CD4-positive, CD25-positive, alpha-beta regulatory T cell (primary cell): Measurements from ENCODE around the gene HPCAL1. TPM values are rescaled to one million over a fixed set of nuclear protein-coding genes. Genes with fewer than 3 reads are reported as not detected.
A peak's percentile ranks its signal among the peaks of the same experiment; 100 is the strongest.

Experiments
- ATAC-seq, 2 donors: fragments of 150-1000 bp; cut with Tn5 transposase; one replicate each; pipeline ENCODE4 v1.10.0; 2021; ENCODE audit warnings: low read depth in 2 of 2, moderate number of reproducible peaks in 2 of 2, moderate library complexity in 1 of 2
- DNase-seq, 3 donors: peaks; one replicate each; pipeline versions ENCODE4 v3.0.0 to v3.0.0-alpha.2; 2012 to 2022; ENCODE audit warnings: mixed read lengths in 1 of 3
- H3K27ac ChIP-seq: one replicate; pipeline ENCODE4 v1.7.0; 2013; ENCODE audit warnings: mild to moderate bottlenecking, low read length; ENCODE audit not compliant: insufficient read depth, poor library complexity, severe bottlenecking
- H3K27me3 ChIP-seq: one replicate; pipeline ENCODE4 v1.7.0; 2013; ENCODE audit warnings: low read length; ENCODE audit not compliant: control insufficient read depth, insufficient read depth
- H3K36me3 ChIP-seq: one replicate; pipeline ENCODE4 v1.7.0; 2013; ENCODE audit warnings: mild to moderate bottlenecking, low read length, moderate library complexity; ENCODE audit not compliant: control insufficient read depth, insufficient read depth
- H3K4me1 ChIP-seq: 2 replicates; pipeline ENCODE4 v1.7.0; 2013; ENCODE audit warnings: mild to moderate bottlenecking, low read length; ENCODE audit not compliant: insufficient read depth, control insufficient read depth, poor library complexity, severe bottlenecking
- H3K4me3 ChIP-seq: one replicate; pipeline ENCODE4 v1.7.0; 2013; ENCODE audit warnings: low read depth, mild to moderate bottlenecking, low read length, moderate library complexity
- H3K9me3 ChIP-seq, 2 experiments: 1 replicate in 1 of 2; 2 replicates in 1 of 2; pipeline ENCODE4 v1.7.0; 2013; ENCODE audit warnings: low read length in 2 of 2, mild to moderate bottlenecking in 1 of 2, moderate library complexity in 1 of 2; ENCODE audit not compliant: control insufficient read depth in 2 of 2
- H3K27ac Mint-ChIP-seq, 3 donors: one replicate each; pipeline ENCODE4 v1.8.0; 2020 to 2022; ENCODE audit warnings: mild to moderate bottlenecking in 3 of 3, mixed read lengths in 3 of 3, moderate library complexity in 2 of 3
- H3K27me3 Mint-ChIP-seq: one replicate; pipeline ENCODE4 v1.8.0; 2022; ENCODE audit warnings: mild to moderate bottlenecking, mixed read lengths
- H3K36me3 Mint-ChIP-seq: one replicate; pipeline ENCODE4 v1.8.0; 2020; ENCODE audit warnings: mixed read lengths
- H3K4me1 Mint-ChIP-seq, 4 donors: one replicate each; pipeline ENCODE4 v1.8.0; 2020 to 2022; ENCODE audit warnings: mixed read lengths in 4 of 4, mild to moderate bottlenecking in 1 of 4
- H3K4me3 Mint-ChIP-seq, 4 donors: one replicate each; pipeline ENCODE4 v1.8.0; 2020 to 2022; ENCODE audit warnings: mild to moderate bottlenecking in 4 of 4, mixed read lengths in 4 of 4, moderate library complexity in 3 of 4
- H3K9me3 Mint-ChIP-seq, 7 donors: one replicate each; pipeline ENCODE4 v1.8.0; 2020 to 2022; ENCODE audit warnings: mixed read lengths in 7 of 7, mild to moderate bottlenecking in 3 of 7, moderate library complexity in 2 of 7
- polyA plus RNA-seq, 4 donors: library from polyadenylated mRNA; unstranded; fragments of 300-500 nt; fragmentation: Illumina TruSeq; gene quantifications; one replicate each; pipeline ENCODE4 v1.2.3, GENCODE V29; 2021
- total RNA-seq: library from RNA; stranded (reverse); gene quantifications from one replicate; pipeline ENCODE4 v1.2.3, GENCODE V29; 2022

Gene HPCAL1
- total and polyA plus RNA-seq, 5 donors from 2014 or later = 33.8 to 95.6 (median 84.8) TPM

DNA sequence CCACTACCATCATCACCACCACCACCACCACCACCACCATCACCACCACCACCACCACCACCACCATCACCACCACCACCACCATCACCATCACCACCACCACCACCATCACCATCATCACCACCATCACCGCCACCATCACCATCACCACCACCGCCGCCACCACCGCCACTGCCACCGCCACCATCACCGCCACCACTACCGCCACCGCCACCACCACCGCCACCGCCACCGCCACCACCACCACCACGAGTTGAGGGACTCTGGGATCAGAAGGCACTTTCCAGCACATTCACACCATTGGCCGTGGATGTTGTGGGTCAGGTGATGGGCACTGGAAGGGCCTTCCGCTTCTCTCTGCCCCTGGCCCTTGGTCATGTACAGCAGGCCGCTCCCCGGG, 96.7 kb downstream of the HPCAL1 start:
- H3K4me3 ChIP-seq = no peak overlapping the region
- DNase-seq (no peak), ATAC-seq (no peak)
- no peaks in the 10 kb centered on the region for H3K27me3 ChIP-seq
- peaks cover 18% of the 10 kb centered on the region for H3K4me1 ChIP-seq
- H3K4me3 Mint-ChIP-seq = no peak overlapping the region
- peaks cover 0 to 2% (median 0%) of the 10 kb centered on the region in 7 donors for H3K9me3 Mint-ChIP-seq
- H3K36me3 Mint-ChIP-seq = peaks cover 19% of the 10 kb centered on the region
- H3K27ac Mint-ChIP-seq = peak overlapping the region in 1 of 3 donors; percentile 60
- H3K36me3 ChIP-seq = peaks cover 7% of the 10 kb centered on the region
- no peaks in the 10 kb centered on the region for H3K9me3 ChIP-seq
- no peaks in the 10 kb centered on the region for H3K27me3 Mint-ChIP-seq
- H3K4me1 Mint-ChIP-seq = peaks cover 0 to 48% (median 17%) of the 10 kb centered on the region in 4 donors
- no peak overlapping the region for H3K27ac ChIP-seq

DNA sequence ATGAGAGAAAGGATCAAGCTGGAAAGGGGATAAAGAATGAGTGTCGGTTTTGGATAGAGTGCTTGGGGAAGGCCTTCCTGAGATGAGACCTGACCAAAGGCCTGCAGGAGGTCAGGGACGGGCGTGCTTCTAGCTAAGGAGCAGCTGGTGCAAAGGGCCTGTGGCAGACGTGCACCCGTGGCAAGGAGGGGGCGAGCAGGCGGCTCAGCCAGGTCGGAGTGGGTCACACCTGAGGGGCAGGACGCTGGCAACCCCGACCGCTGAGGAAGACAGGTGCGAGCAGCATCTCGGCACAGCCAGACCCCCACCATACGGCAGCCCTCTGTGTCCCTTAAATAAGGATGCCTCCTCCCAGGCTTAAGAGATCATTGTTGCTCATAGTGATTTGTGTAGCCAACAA, 97.3 kb downstream of the HPCAL1 start:
- H3K36me3 ChIP-seq = peaks cover 9% of the 10 kb centered on the region
- peaks cover 0 to 47% (median 17%) of the 10 kb centered on the region in 4 donors for H3K4me1 Mint-ChIP-seq

DNA sequence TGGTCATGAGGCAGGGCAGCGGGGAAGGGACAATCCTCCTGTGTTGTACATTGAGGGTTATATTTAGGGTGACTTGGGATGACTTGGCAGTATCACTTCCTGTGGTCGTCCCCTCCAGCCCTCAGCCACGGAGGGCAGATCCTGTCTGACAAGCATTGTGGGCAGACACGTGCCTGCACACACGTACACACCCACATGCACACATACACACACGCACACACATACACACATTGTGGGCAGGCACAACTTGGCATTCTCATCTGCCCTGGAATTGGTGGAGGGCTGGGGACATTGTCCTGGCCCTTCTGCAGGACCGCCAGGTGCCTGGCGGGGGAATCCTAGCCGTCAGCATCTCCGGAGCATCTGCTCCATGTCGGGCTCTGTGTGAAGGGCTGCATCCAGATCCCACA, 97.9 kb downstream of the HPCAL1 start:
- Histone ChIP-seq H3K36me3 (peaks cover 9% of the 10 kb centered on the region), H3K9me3 (no peaks in the 10 kb centered on the region), H3K4me1 (peaks cover 17% of the 10 kb centered on the region), H3K4me3 (no peak overlapping the region), H3K27me3 (no peaks in the 10 kb centered on the region), H3K27ac (peak overlapping the region; percentile 37)
- Mint-ChIP-seq H3K4me3 (no peak overlapping the region), H3K27me3 (no peaks in the 10 kb centered on the region), H3K27ac (peak overlapping the region; percentile 89 to 91 (median 91)), H3K36me3 (peaks cover 18% of the 10 kb centered on the region), H3K9me3 (peaks cover 0 to 2% (median 0%) of the 10 kb centered on the region in 7 donors), H3K4me1 (peaks cover 0 to 42% (median 15%) of the 10 kb centered on the region in 4 donors)
- DNase-seq (peak in 1 of 3 donors; percentile 61), ATAC-seq (peak in 1 of 2 donors; percentile 14)

More for the DNA sequence above, 97.3 kb downstream of the HPCAL1 start:
- DNase-seq (no peak), ATAC-seq (no peak)
- H3K4me1 ChIP-seq = peaks cover 17% of the 10 kb centered on the region
- peak overlapping the region in 2 of 3 donors; percentile 89 to 91 for H3K27ac Mint-ChIP-seq
- H3K4me3 Mint-ChIP-seq = no peak overlapping the region
- no peaks in the 10 kb centered on the region for H3K27me3 ChIP-seq
- no peaks in the 10 kb centered on the region for H3K27me3 Mint-ChIP-seq
- H3K9me3 Mint-ChIP-seq = peaks cover 0 to 2% (median 0%) of the 10 kb centered on the region in 7 donors
- H3K4me3 ChIP-seq = no peak overlapping the region
- H3K36me3 Mint-ChIP-seq = peaks cover 19% of the 10 kb centered on the region
- peak overlapping the region; percentile 37 for H3K27ac ChIP-seq
- no peaks in the 10 kb centered on the region for H3K9me3 ChIP-seq

DNA sequence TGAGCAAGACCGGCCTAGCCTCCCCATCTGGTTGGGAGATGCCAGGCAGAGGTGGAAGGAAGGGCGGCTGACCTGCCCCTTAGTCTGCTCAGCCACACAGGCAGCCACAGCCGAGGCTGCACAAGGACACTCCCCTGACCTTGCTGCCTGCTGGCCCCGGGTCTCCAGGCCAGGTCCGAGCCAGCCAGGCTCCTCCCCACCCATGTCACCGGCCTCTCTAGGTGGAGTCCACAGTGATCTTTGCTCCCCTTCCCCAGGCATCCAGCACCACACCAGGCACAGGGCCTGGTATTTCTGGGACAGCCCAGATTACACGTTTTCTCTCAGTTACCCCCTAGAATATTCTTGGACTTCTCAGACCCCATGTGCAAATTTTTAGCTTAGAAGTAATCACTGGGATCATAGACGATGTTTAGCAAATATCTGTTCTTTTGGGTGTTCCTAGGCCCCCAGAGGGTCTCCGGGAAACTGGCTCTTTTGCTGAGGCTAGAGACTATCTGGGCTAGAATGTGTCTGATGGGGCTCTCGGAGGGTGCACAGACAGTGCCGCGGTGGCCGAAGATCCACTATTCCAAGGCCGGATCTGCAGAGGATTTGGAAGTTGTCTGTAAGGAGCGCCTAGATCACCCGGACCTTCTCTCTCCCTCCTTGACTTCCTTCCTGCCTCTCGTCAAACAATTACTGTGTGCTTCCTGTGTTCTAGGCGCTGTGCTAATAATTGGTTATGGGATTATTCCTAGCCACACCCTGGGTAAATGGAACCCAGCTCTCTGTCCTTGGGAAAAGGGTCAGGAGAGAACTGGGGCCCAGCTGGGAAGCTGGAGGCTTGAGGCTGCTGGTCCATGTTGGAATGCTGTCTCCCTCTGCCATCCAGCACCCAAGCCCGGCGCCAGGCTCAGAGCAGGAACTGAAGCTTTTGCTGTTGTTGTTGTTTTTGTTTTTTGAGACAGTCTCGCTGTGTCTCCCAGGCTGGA, 98.6 kb downstream of the HPCAL1 start:
- H3K27me3 ChIP-seq = no peaks in the 10 kb centered on the region
- peak overlapping the region in 1 of 4 donors; percentile 29 for H3K4me3 Mint-ChIP-seq
- peaks cover 9% of the 10 kb centered on the region for H3K36me3 ChIP-seq
- H3K4me1 ChIP-seq = peaks cover 17% of the 10 kb centered on the region
- H3K9me3 ChIP-seq = no peaks in the 10 kb centered on the region
- H3K27ac ChIP-seq = peak overlapping the region; percentile 33
- ATAC-seq (no peak), DNase-seq (no peak)
- H3K27me3 Mint-ChIP-seq = no peaks in the 10 kb centered on the region
- peaks cover 0 to 36% (median 13%) of the 10 kb centered on the region in 4 donors for H3K4me1 Mint-ChIP-seq
- H3K4me3 ChIP-seq = no peak overlapping the region
- H3K27ac Mint-ChIP-seq = peak overlapping the region; percentile 89 to 91 (median 91)
- peaks cover 14% of the 10 kb centered on the region for H3K36me3 Mint-ChIP-seq
- no peaks in the 10 kb centered on the region for H3K9me3 Mint-ChIP-seq

DNA sequence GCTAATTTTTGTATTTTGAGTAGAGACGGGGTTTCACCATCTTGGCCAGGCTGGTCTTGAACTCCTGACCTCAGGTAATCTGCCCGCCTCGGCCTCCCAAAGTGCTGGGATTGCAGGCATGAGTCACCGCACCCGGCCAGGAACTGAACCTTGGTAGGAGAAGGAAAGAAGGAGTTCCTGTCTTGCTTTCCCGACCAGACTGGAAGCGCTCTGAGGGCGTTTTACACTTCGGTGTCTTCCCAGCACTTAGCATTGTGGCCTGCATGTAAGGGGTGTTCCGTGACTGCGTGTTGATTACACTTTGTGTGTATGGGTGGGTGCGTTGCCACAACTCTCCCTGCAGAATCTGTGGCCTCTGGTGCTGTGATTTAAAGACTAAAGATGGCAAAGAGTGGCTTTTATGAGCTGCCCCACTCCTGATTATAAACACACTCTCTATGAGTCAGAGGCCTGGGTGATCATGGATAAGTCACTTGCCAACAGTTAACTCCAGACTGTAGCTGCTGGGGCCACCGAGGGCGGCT, 99.4 kb downstream of the HPCAL1 start:
- Mint-ChIP-seq H3K27me3 (no peaks in the 10 kb centered on the region), H3K4me3 (no peak overlapping the region), H3K4me1 (peaks cover under 1 to 43% (median 15%) of the 10 kb centered on the region in 4 donors), H3K27ac (peak overlapping the region in 2 of 3 donors; percentile 59 to 89), H3K9me3 (no peaks in the 10 kb centered on the region), H3K36me3 (peaks cover 18% of the 10 kb centered on the region)
- Histone ChIP-seq H3K4me1 (peaks cover 23% of the 10 kb centered on the region), H3K36me3 (peaks cover 9% of the 10 kb centered on the region), H3K27ac (no peak overlapping the region), H3K4me3 (no peak overlapping the region), H3K9me3 (no peaks in the 10 kb centered on the region), H3K27me3 (no peaks in the 10 kb centered on the region)
- ATAC-seq = no peak
- no peak for DNase-seq

DNA sequence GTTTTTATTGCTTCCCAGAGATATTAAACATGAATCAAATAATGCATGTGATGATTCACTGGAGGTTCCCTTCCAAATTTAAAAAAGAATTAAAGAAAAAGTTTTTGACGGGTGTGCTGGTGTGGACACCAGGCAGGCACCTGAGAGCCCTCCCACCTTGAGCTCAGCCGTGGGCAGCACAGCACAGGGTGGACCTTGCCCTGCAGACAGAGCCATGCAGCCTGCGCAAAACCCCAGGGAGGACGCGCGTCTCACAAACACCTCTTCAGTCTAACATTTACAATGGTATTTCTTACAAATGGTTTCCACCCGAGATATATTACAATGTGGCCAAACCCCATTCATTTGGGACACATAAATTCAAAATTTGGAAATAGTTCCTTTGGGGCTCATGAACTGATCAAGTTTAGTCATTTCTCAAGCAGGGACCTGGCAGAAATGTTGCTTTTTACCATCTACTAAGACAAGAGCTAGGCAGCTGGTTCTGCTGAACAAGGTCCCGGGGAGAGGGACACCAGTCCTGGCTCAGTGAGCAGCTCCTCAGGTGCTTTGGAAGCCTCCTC, 100.0 kb downstream of the HPCAL1 start:
- H3K4me1 Mint-ChIP-seq = peaks cover 5 to 49% (median 21%) of the 10 kb centered on the region in 4 donors
- no peak overlapping the region for H3K4me3 ChIP-seq
- H3K27me3 ChIP-seq = no peaks in the 10 kb centered on the region
- H3K27ac ChIP-seq = no peak overlapping the region
- no peaks in the 10 kb centered on the region for H3K9me3 ChIP-seq
- no peak overlapping the region for H3K4me3 Mint-ChIP-seq
- ATAC-seq (no peak), DNase-seq (no peak)
- H3K36me3 ChIP-seq = peaks cover 9% of the 10 kb centered on the region
- peaks cover 17% of the 10 kb centered on the region for H3K36me3 Mint-ChIP-seq
- no peaks in the 10 kb centered on the region for H3K9me3 Mint-ChIP-seq
- peaks cover 29% of the 10 kb centered on the region for H3K4me1 ChIP-seq
- H3K27me3 Mint-ChIP-seq = no peaks in the 10 kb centered on the region
- peak overlapping the region in 2 of 3 donors; percentile 15 to 59 for H3K27ac Mint-ChIP-seq

DNA sequence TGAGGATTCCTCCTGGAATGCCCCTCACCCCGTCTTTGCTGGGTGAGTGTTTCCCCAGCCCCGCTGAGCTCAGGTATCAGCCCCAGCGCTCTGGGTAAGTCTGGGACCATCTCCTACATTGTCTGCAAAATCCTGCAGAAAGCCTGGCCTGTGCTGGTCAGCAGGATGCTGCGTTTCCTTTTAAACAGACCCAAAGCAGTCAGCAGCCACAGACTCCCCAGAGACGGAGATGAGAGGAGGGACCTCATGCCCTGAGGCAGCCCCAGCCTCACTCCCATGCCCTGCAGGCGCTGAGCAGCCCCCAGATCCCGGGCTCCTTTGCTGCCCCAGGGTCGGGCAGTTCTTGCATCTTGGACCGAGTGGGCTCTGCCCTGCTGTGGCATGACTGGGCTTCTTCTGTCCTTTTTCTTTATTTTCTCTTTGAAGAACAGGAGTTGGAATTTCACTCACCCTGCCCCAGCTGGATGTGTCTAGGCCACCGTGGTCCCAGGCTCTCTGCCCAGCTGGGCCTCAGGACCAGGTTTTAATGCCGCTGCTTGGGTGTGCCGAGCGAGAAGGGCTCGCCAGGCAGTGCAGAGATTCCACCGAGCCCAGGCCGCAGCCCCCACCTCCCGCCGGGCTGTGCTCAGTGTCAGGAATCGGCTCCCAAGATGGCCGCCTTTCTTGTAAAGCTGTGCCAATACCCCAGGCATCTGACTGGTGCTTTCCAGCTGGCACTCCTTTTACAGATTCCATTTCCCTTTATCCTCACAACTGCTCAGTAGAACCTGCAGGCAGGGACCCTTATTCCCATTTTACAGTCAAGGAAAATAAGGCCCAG, 101.8 kb downstream of the HPCAL1 start:
- H3K4me3 ChIP-seq = no peak overlapping the region
- H3K27ac Mint-ChIP-seq = peak overlapping the region in 1 of 3 donors; percentile 15
- H3K9me3 Mint-ChIP-seq = no peaks in the 10 kb centered on the region
- no peaks in the 10 kb centered on the region for H3K27me3 Mint-ChIP-seq
- H3K27ac ChIP-seq = no peak overlapping the region
- DNase-seq (no peak), ATAC-seq (no peak)
- H3K4me1 Mint-ChIP-seq = peaks cover 10 to 66% (median 36%) of the 10 kb centered on the region in 4 donors
- H3K27me3 ChIP-seq = no peaks in the 10 kb centered on the region
- no peak overlapping the region for H3K4me3 Mint-ChIP-seq
- no peaks in the 10 kb centered on the region for H3K9me3 ChIP-seq
- peaks cover 9% of the 10 kb centered on the region for H3K36me3 ChIP-seq
- peaks cover 47% of the 10 kb centered on the region for H3K4me1 ChIP-seq
- H3K36me3 Mint-ChIP-seq = peaks cover 13% of the 10 kb centered on the region
